HCT116 (cell line): ENCODE measurements around the gene ONECUT3.

ENCODE experiments used
- EZH2 ChIP-seq: fragments of 200-600 bp; sonication (generic); IDR thresholded peaks from 2 replicates; pipeline ENCODE4 v1.6.1; 2017; ENCODE audit warnings: antibody characterized with exemption, mixed run types
- POLR2A ChIP-seq: IDR thresholded peaks from 2 replicates; pipeline ENCODE4 v1.7.0; 2011; ENCODE audit warnings: borderline replicate concordance; ENCODE audit not compliant: insufficient read depth, insufficient read length; ENCODE audit errors: extremely low read depth
- POLR2AphosphoS5 ChIP-seq: IDR thresholded peaks from 2 replicates; pipeline ENCODE4 v1.6.1; 2011; ENCODE audit warnings: mild to moderate bottlenecking, low read depth, low read length, moderate library complexity
- RAD21 ChIP-seq: IDR thresholded peaks from 2 replicates; pipeline ENCODE4 v1.6.1; 2012; ENCODE audit warnings: low read depth, mild to moderate bottlenecking
- SRF ChIP-seq: IDR thresholded peaks from 2 replicates; pipeline ENCODE4 v1.6.1; 2012; ENCODE audit warnings: low read depth
- TCF7L2 ChIP-seq: IDR thresholded peaks from 2 replicates; pipeline ENCODE4 v1.7.0; 2011; ENCODE audit warnings: borderline replicate concordance, inconsistent platforms; ENCODE audit not compliant: insufficient read depth, insufficient read length; ENCODE audit errors: extremely low read depth
- YY1 ChIP-seq: IDR thresholded peaks from 2 replicates; pipeline ENCODE4 v1.6.1; 2011; ENCODE audit warnings: low read length, low read depth, moderate library complexity, mild to moderate bottlenecking; ENCODE audit not compliant: insufficient replicate concordance; ENCODE audit errors: extremely low read depth
- ZFX ChIP-seq: fragments of 450-650 bp; IDR thresholded peaks from 2 replicates; pipeline ENCODE4 v1.6.1; 2017
- TF ChIP-seq, protein P1 (sequence below), 3 experiments: fragments of 200-600 bp in 1 of 3; sonication (generic) in 1 of 3; IDR thresholded peaks in 2 of 3; conservative IDR thresholded peaks in 1 of 3; 2 replicates each; pipeline ENCODE4 v1.5.1; 2012 to 2017; ENCODE audit warnings: low read depth in 2 of 3, low read length in 2 of 3, antibody characterized with exemption in 1 of 3, borderline replicate concordance in 1 of 3, control low read depth in 1 of 3, mild to moderate bottlenecking in 1 of 3, mixed read lengths in 1 of 3, mixed run types in 1 of 3, moderate library complexity in 1 of 3; ENCODE audit not compliant: insufficient read depth in 1 of 3
- TF ChIP-seq, protein P2 (sequence below): IDR thresholded peaks from 2 replicates; pipeline ENCODE4 v1.6.1; 2012

DNA sequence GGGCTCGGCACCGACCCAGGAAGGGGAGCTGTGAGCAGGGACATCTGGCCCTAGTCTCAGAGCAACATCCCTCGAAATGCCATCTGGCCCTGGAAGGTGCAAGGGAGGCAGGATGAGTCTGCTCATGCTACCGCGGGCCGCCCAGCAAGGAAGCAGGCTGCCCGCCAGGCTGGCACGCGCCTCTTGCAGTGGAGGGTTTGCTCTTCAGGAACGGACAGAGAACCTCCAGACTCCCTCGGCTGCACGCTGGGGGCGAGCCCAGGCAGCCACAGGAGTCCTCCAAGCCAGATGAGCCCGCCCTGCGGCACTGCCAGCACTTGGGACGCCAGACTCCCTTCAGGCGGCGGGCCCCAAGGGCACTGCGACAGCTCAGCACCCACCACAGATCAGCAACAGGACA is 68.9 kb downstream of the ONECUT3 start:
- TF ChIP-seq EZH2 (no peak), TCF7L2 (no peak), ZFX (no peak), SRF (no peak), POLR2AphosphoS5 (no peak), POLR2A (no peak), RAD21 (no peak), YY1 (no peak)
- TF ChIP-seq, protein P1, sequence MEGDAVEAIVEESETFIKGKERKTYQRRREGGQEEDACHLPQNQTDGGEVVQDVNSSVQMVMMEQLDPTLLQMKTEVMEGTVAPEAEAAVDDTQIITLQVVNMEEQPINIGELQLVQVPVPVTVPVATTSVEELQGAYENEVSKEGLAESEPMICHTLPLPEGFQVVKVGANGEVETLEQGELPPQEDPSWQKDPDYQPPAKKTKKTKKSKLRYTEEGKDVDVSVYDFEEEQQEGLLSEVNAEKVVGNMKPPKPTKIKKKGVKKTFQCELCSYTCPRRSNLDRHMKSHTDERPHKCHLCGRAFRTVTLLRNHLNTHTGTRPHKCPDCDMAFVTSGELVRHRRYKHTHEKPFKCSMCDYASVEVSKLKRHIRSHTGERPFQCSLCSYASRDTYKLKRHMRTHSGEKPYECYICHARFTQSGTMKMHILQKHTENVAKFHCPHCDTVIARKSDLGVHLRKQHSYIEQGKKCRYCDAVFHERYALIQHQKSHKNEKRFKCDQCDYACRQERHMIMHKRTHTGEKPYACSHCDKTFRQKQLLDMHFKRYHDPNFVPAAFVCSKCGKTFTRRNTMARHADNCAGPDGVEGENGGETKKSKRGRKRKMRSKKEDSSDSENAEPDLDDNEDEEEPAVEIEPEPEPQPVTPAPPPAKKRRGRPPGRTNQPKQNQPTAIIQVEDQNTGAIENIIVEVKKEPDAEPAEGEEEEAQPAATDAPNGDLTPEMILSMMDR (IDR thresholded peaks at IDR 0.05 in 2 of 3, conservative IDR thresholded peaks at IDR 0.05 in 1 of 3; ENCODE audit: borderline replicate concordance in 1 of 3, insufficient read depth in 1 of 3, low read depth in 2 of 3, low read length in 2 of 3) = no peak
- TF ChIP-seq, protein P2, sequence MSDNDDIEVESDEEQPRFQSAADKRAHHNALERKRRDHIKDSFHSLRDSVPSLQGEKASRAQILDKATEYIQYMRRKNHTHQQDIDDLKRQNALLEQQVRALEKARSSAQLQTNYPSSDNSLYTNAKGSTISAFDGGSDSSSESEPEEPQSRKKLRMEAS = no peak
